Measurements from ENCODE around the gene GPRC5B. TPM values are rescaled to one million over a fixed set of nuclear protein-coding genes. Genes with fewer than 3 reads are reported as not detected.

Gene GPRC5B
- total and polyA plus RNA-seq, 2 donors = 14.5 to 29.6 TPM

DNA sequence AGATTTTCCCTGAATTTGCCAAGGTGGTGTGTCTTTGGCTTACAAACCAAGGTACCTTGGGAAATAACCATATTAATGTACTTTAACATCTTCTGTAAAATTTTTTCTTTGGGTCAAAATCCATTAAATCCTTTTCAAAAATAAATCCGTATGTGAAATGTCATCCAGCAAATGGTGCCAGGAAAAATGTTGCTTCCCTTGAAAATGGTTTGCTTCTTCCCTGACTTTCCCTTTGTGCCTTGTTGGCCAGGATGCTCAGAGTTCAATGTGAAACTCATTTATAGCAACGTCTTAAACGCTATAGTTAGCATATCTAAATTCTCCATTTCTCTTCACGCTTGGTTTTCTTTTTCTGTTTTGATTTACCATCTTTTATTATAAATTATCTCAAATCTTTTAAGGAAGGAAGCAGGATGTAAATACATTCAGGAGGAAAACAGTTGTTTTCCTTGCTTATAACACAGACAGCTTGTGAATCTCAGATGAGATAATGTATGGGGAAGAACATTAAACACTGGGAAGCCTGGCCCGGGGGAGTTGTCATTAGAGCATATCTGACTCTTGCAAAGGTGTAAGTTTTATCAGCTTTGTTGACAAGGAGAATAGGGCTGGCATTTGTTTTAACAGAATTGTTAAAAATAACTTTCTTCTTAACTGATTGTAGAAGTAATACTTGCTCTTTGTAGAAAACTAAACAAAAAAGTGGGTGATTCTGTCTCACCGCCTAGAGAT is 42.1 kb downstream of the GPRC5B start:
- Histone ChIP-seq H3K4me1 (ENCODE audit: insufficient read depth) (no peaks in the 10 kb centered on the region), H3K36me3 (ENCODE audit: insufficient read depth) (no peaks in the 10 kb centered on the region), H3K4me3 (ENCODE audit: low read depth, low read length) (no peak overlapping the region), H3K27ac (ENCODE audit: low read depth) (no peak overlapping the region)
- WGBS = 56% methylated on average over 6 of the region's 6 CpGs
- no peak for DNase-seq (ENCODE audit: extremely low spot score)

DNA sequence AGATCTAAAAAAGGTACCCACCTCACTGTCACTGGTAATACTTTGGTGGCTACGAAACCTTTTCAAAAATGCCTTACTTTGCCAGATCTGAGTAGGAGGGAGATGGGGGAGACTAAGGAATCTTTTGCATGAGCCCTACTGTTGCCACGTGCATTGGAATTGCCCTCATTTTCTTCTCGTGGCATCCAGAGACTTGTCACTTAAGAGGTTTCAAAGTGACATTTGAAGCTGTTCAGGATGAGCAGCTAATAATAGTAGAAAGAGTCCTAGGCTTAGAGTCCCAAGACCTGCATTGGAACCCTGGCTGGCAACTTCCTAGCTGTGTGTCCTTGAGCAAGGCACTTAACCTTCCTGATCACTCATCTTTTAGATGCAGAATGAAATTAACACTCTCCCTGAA is 43.5 kb downstream of the GPRC5B start:
- Histone ChIP-seq H3K27ac (ENCODE audit: low read depth) (no peak overlapping the region), H3K36me3 (ENCODE audit: insufficient read depth) (no peaks in the 10 kb centered on the region), H3K4me3 (ENCODE audit: low read depth, low read length) (no peak overlapping the region), H3K4me1 (ENCODE audit: insufficient read depth) (no peaks in the 10 kb centered on the region)
- WGBS = 78% methylated on average over 3 of the region's 3 CpGs
- no peak for DNase-seq (ENCODE audit: extremely low spot score)

- H3K27ac ChIP-seq (ENCODE audit: low read depth) = no peak overlapping the region
- 59% methylated on average over 3 of the region's 3 CpGs for WGBS
- no peak overlapping the region for H3K4me3 ChIP-seq (ENCODE audit: low read depth, low read length)
- H3K4me1 ChIP-seq (ENCODE audit: insufficient read depth) = no peaks in the 10 kb centered on the region
- no peaks in the 10 kb centered on the region for H3K36me3 ChIP-seq (ENCODE audit: insufficient read depth)
- DNase-seq (ENCODE audit: extremely low spot score) = no peak
Measured at GRCh38 chr16:19840524-19841110, 44.0 kb downstream of the GPRC5B start.

DNA sequence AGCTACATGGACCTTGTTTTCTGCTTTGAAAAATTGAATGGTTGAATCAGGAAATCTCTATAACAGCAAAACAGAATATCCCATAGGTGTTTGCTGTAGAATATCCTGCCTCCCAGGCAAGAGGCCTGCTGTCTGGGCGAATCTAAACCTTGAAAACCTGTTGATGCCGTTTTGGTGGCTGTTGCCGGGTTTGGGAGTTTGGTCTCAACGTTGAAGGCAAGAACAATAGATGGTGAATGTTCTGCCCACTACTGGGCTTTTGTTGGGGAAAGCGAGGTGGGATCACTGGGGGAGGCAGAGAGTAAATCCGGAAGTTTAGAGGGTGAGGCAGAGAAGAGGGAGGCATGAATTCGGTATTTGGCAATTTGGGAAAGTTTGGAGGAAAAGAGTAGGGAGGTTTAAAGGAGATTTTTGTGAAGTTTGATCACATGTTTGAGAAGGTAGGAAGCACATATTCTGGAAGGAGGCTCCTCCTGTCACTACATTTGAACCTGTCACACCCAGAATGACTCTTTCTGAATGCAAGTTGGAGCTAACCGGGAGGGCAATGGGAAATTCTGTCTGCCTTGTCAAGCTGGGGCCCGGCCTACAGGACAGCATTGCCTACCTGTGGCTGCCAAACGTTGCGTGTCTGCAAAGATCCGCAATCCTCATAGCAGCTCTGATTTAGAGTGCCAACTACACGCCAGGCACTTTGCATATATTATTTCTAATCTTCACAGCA is 46.5 kb downstream of the GPRC5B start:
- Histone ChIP-seq H3K36me3 (ENCODE audit: insufficient read depth) (no peaks in the 10 kb centered on the region), H3K4me3 (ENCODE audit: low read depth, low read length) (no peak overlapping the region), H3K27ac (ENCODE audit: low read depth) (no peak overlapping the region), H3K4me1 (ENCODE audit: insufficient read depth) (no peaks in the 10 kb centered on the region)
- no peak for DNase-seq (ENCODE audit: extremely low spot score)
- 83% methylated on average over 13 of the region's 13 CpGs for WGBS

GRCh38 chr16:19837331-19837980 is 47.2 kb downstream of the GPRC5B start:
- Histone ChIP-seq H3K27ac (ENCODE audit: low read depth) (no peak overlapping the region), H3K36me3 (ENCODE audit: insufficient read depth) (no peaks in the 10 kb centered on the region), H3K4me3 (ENCODE audit: low read depth, low read length) (no peak overlapping the region), H3K4me1 (ENCODE audit: insufficient read depth) (no peaks in the 10 kb centered on the region)
- peak; percentile 36 for DNase-seq (ENCODE audit: extremely low spot score)
- 64% methylated on average over 6 of the region's 6 CpGs for WGBS

- no peak overlapping the region for H3K27ac ChIP-seq (ENCODE audit: low read depth)
- H3K4me3 ChIP-seq (ENCODE audit: low read depth, low read length) = no peak overlapping the region
- no peaks in the 10 kb centered on the region for H3K4me1 ChIP-seq (ENCODE audit: insufficient read depth)
- no peak for DNase-seq (ENCODE audit: extremely low spot score)
- no peaks in the 10 kb centered on the region for H3K36me3 ChIP-seq (ENCODE audit: insufficient read depth)
Measured at GRCh38 chr16:19835968-19836421, 48.7 kb downstream of the GPRC5B start.

DNA sequence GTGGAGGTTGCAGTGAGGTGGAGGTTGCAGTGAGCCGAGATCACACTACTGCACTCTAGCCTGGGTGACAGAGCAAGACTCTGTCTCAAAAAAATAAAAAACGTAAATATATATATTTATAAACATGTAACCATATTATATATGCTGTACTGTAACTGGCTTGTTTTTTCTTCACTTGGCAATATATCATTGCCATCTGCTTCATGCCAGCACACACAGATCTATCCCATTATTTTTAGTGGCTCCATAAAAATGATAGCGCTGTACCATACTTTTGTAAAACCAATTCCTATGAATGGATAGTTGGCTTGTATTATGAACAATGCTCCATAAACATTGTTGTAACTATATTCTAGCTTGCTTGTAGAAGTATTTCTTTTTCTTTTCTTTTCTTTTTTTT is 49.5 kb downstream of the GPRC5B start:
- Histone ChIP-seq H3K4me1 (ENCODE audit: insufficient read depth) (no peaks in the 10 kb centered on the region), H3K36me3 (ENCODE audit: insufficient read depth) (no peaks in the 10 kb centered on the region), H3K4me3 (ENCODE audit: low read depth, low read length) (no peak overlapping the region), H3K27ac (ENCODE audit: low read depth) (no peak overlapping the region)
- 93% methylated on average over 3 of the region's 3 CpGs for whole genome bisulfite sequencing
- DNase-seq (ENCODE audit: extremely low spot score) = no peak

DNA sequence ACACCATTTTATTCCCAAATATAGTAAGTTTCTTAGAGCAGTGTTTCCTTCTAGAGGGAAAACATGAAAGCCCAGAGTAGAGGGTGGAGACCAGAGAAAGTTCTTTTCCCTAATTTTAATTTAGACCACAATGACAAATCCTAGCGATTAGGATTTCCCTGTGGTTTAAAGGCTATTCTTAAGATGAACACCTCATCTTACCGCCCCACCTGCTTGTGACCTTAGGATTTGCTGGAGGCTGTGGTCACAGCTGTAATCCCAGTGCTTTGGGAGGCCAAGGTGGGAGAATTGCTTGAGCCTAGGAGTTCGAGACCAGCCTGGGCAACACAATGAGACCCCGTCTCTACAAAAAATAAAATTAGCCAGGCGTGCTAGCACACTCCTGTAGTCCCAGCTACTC is 51.1 kb downstream of the GPRC5B start:
- 97% methylated on average over 5 of the region's 5 CpGs for WGBS
- Histone ChIP-seq H3K4me3 (ENCODE audit: low read depth, low read length) (no peak overlapping the region), H3K36me3 (ENCODE audit: insufficient read depth) (no peaks in the 10 kb centered on the region), H3K27ac (ENCODE audit: low read depth) (no peak overlapping the region), H3K4me1 (ENCODE audit: insufficient read depth) (no peaks in the 10 kb centered on the region)
- DNase-seq (ENCODE audit: extremely low spot score) = no peak

DNA sequence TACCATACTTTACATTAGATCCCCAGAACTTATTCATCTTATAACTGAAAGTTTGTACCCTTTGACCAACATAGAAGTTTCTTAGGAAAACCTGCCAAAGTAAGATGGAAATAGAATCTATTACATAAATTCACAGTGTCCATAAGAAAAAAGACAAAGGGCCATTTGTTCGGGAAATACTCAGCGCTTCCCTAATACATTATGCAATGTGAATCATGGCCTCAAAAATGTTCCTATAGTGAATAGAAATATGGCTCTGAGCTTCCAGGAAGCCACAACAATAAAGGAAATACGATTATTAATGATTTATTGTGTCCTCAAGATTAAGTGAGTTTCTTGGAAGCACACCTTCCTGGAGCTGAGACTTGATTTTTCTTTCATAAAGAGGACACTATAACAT is 51.5 kb downstream of the GPRC5B start:
- no peak for DNase-seq (ENCODE audit: extremely low spot score)
- no peak overlapping the region for H3K27ac ChIP-seq (ENCODE audit: low read depth)
- no peaks in the 10 kb centered on the region for H3K36me3 ChIP-seq (ENCODE audit: insufficient read depth)
- no peak overlapping the region for H3K4me3 ChIP-seq (ENCODE audit: low read depth, low read length)
- no peaks in the 10 kb centered on the region for H3K4me1 ChIP-seq (ENCODE audit: insufficient read depth)
- WGBS = 74% methylated on average over 3 of the region's 3 CpGs

DNA sequence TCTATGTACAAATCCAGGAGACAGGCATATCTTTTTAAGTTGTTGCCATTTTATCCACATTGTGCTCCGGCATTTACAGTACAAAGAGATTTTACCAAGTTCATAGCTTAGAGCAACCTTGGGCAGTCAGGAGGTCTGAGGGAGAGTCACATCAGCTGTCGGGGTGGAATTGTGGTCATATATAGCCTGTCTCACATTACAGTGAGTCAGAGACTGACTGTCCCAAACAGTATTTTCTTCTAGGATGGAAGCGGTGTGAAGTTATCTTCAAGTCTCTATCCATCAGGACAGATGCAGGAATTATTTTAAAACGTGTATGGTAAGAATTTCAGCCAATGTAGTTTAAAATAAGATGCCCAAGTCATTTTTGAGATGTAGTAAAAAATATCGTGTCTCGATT is 53.0 kb downstream of the GPRC5B start:
- Histone ChIP-seq H3K36me3 (ENCODE audit: insufficient read depth) (no peaks in the 10 kb centered on the region), H3K4me1 (ENCODE audit: insufficient read depth) (no peaks in the 10 kb centered on the region), H3K27ac (ENCODE audit: low read depth) (no peak overlapping the region), H3K4me3 (ENCODE audit: low read depth, low read length) (no peak overlapping the region)
- DNase-seq (ENCODE audit: extremely low spot score) = no peak
- WGBS = 77% methylated on average over 6 of the region's 6 CpGs

DNA sequence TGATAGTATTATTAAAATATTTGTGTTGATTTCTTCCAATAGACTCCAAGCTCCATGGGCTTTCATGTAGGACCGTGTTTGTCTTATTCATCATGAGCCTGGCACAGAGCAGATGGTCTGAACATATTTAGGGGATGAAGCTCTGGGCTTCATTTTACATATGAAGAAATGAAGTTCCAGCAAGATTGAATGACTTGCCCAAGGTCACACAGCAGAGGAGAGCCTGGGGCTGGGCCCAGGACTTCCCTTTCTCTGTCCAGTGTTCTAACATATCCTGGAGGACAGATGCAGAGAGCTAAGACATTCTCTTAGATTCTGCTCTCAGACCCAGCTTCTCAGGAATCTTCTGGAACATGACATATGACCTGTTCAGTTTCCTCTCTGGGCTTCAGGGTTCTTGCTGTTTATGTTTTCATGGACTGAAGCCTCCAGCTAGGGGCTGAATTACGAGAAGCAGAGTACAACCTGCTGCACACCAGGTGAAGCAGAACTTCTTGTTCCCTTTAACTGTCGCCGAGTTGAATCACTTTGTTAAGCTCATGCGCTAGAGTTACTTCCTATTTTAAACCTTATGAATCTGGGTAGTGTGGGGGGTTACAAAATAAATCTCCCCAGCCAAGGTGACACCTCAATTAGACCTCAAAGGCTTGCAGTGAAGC is 53.6 kb downstream of the GPRC5B start:
- H3K36me3 ChIP-seq (ENCODE audit: insufficient read depth) = no peaks in the 10 kb centered on the region
- H3K27ac ChIP-seq (ENCODE audit: low read depth) = no peak overlapping the region
- no peaks in the 10 kb centered on the region for H3K4me1 ChIP-seq (ENCODE audit: insufficient read depth)
- no peak for DNase-seq (ENCODE audit: extremely low spot score)
- WGBS = 80% methylated on average over 5 of the region's 5 CpGs
- no peak overlapping the region for H3K4me3 ChIP-seq (ENCODE audit: low read depth, low read length)

GRCh38 chr16:19829844-19830692 is 54.6 kb downstream of the GPRC5B start:
- Histone ChIP-seq H3K27ac (ENCODE audit: low read depth) (no peak overlapping the region), H3K4me3 (ENCODE audit: low read depth, low read length) (no peak overlapping the region), H3K4me1 (ENCODE audit: insufficient read depth) (no peaks in the 10 kb centered on the region), H3K36me3 (ENCODE audit: insufficient read depth) (no peaks in the 10 kb centered on the region)
- no peak for DNase-seq (ENCODE audit: extremely low spot score)
- WGBS = 83% methylated on average over 9 of the region's 9 CpGs

DNA sequence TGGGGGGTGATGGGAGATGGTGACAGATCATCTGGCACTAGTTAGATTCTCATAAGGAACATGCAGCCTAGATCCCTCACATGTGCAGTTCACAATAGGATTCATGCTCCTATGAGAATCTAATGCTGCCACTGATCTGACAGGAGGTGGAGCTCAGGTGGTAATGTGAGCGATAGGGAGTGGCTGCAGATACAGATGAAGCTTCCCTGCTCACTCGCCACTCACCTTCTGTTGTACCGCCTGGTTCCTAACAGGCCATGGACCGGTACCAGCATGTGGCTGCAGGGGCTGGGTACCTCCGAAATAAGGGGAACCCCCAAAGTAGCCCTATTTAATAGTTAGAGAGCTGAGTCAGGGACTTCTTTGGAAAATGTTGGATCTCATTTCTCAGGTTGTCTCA is 60.4 kb downstream of the GPRC5B start:
- no peak for DNase-seq (ENCODE audit: extremely low spot score)
- H3K36me3 ChIP-seq (ENCODE audit: insufficient read depth) = no peaks in the 10 kb centered on the region
- no peak overlapping the region for H3K4me3 ChIP-seq (ENCODE audit: low read depth, low read length)
- no peak overlapping the region for H3K27ac ChIP-seq (ENCODE audit: low read depth)
- 97% methylated on average over 5 of the region's 5 CpGs for WGBS
- no peaks in the 10 kb centered on the region for H3K4me1 ChIP-seq (ENCODE audit: insufficient read depth)
